DMS79 (cell line): ENCODE measurements around the gene BCL2L2.
"Not testable (repeated sequence)": the region's sequence is repeated elsewhere in the genome, so short reads cannot be mapped to it uniquely, and the experiment has no call there.

Source experiments
- DNase-seq: peaks from one replicate; lab custom pipeline; 2025; lab: John Stamatoyannopoulos, UW

Gene BCL2L2

GRCh38 chr14:23324455-23324846, 17.8 kb downstream of the BCL2L2 start:
- DNase-seq: no peak

- DNase-seq: no peak
Observed at GRCh38 chr14:23324993-23325392, 18.4 kb downstream of the BCL2L2 start.

GRCh38 chr14:23325746-23326145, 19.1 kb downstream of the BCL2L2 start:
- not testable (repeated sequence) for DNase-seq

- no peak for DNase-seq
Observed at GRCh38 chr14:23326491-23327332, 20.1 kb downstream of the BCL2L2 start.

GRCh38 chr14:23327947-23328744, 21.5 kb downstream of the BCL2L2 start:
- DNase-seq: peak; percentile 46

GRCh38 chr14:23335623-23336022, 29.0 kb downstream of the BCL2L2 start:
- DNase-seq: no peak

- DNase-seq: no peak
Observed at GRCh38 chr14:23339506-23340268, 33.1 kb downstream of the BCL2L2 start.

GRCh38 chr14:23344481-23344880, 37.8 kb downstream of the BCL2L2 start:
- no peak for DNase-seq

- no peak for DNase-seq
Observed at GRCh38 chr14:23345987-23346692, 39.5 kb downstream of the BCL2L2 start.

- DNase-seq: no peak
Observed at GRCh38 chr14:23346693-23347405, 40.2 kb downstream of the BCL2L2 start.

- DNase-seq: no peak
Observed at GRCh38 chr14:23347406-23348296, 41.0 kb downstream of the BCL2L2 start.

GRCh38 chr14:23348297-23348655, 41.6 kb downstream of the BCL2L2 start:
- no peak for DNase-seq

- no peak for DNase-seq
Observed at GRCh38 chr14:23349156-23349845, 42.7 kb downstream of the BCL2L2 start.

- DNase-seq: peak; percentile 42
Observed at GRCh38 chr14:23351681-23352505, 45.3 kb downstream of the BCL2L2 start.

GRCh38 chr14:23352506-23353432, 46.1 kb downstream of the BCL2L2 start, which contains the start of gene SLC22A17:
TSS of gene SLC22A17 (minus strand) at chr14:23352887.
- DNase-seq: peak; percentile 86

- DNase-seq: no peak
Observed at GRCh38 chr14:23353433-23353780, 46.8 kb downstream of the BCL2L2 start.

GRCh38 chr14:23354990-23355389, 48.4 kb downstream of the BCL2L2 start:
- DNase-seq: no peak
